ENCODE results near the gene KANK4.
A peak's percentile ranks its signal among the peaks of the same experiment; 100 is the strongest.

KANK4 gene

GRCh38 chr1:62304515-62304914 is 14.7 kb downstream of the KANK4 start:
- no peak for DNase-seq

GRCh38 chr1:62301726-62302390 is 17.4 kb downstream of the KANK4 start:
- DNase-seq, result no peak

DNA sequence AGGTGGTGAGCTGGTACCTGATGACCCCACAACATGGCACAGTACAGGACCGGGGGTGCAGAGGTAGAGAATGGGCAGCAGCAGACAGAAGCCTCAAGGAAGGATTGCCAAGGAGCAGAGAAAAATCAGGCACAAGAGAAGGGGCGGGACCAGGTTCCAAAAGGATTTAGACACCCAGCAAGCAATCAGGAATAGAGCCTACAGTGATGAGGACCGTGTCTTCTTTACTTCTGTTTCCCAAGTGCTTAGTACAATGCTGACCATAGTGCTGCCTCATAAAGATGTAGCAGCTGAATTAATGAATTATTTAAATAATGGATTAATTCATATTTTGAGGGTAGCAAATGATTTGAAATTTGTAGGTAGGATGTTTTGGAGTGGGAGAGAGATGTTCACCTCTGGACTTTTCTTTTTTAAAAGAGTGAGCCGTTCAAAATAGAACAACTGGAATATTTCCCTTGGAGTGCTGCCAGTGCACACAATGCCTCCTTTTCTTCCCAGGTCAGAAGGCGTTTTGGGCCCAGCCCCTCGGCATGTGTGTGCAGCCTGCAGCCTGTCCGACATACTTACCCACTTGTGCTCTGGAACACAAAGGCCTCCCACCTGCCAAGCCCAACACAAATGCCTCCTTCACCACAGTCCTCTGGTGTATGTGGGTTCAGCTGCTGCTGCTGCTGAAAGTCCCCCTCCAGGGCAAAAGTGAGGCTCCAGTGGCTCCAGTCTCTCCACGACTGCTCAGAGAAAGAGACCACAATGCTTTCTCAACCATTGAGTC is 19.6 kb downstream of the KANK4 start:
- DNase-seq, result no peak

DNA sequence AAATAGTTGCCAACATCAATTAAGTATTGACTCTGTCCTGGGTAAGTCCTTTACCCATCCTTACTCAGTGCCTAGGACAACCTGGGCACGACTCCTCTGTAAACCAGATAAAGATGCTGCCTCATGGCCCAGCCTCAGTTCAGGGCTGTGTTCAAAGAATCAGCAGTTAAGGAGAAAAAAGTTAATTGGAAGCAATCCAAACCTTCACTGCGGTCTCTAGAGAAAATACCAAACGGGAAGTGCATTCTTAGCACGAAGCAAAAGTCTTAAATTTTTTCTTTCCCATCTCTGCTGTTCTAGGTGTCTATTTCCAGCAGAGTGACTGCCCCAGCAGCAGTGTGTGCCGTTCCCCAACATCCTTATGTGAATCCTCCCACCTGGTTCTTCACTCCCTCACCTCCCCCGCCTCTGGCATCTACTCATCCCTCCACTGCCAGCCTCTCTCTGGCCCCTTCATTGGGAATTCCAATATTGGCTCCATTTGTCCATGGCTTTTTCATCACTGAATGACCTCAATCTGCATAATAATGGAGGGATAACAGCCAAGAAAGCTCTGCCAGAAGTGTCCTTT is 23.2 kb downstream of the KANK4 start:
- peak in 1 of 2 donors; percentile 12 for DNase-seq

GRCh38 chr1:62294261-62294660 is 25.0 kb downstream of the KANK4 start:
- DNase-seq, result no peak

DNA sequence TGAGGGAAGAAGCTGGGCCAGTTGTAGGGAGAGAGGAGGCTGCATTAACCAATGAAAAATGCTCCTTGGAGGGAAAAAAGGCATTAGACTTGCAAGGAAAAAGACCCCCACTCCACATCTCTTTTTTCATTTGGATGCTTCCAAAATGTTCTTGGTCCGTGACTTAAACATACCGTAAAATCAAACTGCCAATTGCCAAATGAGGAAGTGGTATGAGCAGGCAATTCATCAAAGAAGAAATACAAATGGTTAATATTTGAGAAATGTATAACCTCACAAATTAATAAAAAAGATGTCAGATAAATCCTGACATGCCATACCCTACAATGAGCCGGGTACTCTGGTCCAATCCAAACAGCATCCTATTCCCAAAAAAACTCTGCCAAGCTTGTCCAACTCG is 30.6 kb downstream of the KANK4 start:
- no peak for DNase-seq

DNA sequence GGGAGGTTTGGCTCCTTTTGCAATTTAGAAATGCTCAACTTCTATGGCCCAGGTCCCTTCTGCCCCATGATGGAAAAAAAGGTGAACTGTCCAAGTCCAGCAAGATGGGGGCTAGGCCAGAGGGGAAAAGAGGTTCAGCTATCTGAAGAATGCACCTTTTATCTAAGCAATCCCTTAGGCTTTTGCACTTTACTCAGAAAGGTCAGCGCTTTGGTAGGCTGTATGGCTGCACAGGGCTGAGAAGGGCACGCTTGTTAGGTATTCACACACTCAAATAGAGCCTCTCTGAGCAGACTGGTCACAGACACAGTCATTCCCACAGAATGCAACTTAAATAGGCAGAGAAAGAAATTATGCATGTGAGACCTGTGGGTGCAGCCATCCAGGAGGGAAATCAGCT is 31.0 kb downstream of the KANK4 start:
- DNase-seq, result no peak

DNA sequence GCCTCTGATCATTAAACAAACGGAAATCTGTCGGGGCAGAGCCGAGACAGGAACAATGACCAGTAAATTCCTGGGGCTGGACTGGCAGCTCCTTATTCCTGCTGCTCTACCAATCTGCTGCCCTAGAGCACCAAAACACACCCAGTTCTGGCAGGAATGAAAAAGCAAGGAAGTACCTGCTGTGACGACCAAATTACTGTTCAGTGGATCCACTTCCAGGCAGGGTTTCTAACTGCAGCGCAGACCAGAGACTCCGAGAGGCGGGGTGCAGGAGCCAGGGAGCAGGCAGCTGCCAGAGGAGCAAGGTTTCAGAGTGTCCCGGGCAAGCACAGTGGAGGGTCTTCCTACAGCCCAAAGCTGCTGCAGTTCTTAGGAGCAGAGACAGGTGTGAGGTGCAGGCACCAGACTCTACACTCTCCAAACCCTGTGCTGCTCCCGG is 32.4 kb downstream of the KANK4 start:
- no peak for DNase-seq

DNA sequence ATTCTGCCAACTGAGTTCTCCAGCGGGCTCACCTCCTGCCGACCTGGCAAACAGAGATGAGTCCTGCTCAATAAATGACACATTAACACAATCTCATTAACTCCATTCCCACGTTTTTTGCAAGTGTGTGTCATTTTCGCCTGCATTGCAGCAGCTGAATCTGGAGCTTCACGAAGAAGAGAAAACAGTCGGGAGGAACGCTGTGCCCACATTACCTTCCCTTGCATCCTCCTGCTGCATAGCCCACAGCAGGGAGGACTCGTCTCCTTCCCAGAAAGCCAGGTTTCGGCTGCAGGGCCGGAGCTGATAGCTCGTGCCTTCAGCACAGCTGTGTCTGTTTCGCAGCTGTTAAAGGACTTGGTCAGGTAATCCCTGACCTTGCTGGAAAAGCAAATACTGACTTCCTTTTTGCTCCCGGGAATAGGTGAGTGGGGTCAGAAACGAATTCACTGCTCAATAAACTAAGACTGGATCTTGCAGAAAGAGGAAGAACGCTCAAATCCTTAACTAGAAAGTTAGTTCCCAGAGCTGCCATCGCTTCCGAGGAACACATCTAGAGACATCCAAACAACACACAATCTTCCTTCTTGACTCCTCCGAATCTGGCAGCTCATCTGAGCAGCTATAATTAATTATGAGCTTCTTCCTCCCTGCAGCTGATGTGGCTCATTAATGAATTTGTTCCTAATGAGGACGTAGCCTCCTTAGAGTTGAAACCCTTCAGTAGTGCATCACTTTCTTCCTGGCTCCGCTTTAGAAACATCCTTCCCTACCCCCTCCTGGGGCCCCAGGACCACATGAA is 33.0 kb downstream of the KANK4 start:
- no peak for DNase-seq

GRCh38 chr1:62285440-62285839 is 33.8 kb downstream of the KANK4 start:
- DNase-seq, result no peak

GRCh38 chr1:62283986-62284385 is 35.2 kb downstream of the KANK4 start:
- DNase-seq, result no peak

DNA sequence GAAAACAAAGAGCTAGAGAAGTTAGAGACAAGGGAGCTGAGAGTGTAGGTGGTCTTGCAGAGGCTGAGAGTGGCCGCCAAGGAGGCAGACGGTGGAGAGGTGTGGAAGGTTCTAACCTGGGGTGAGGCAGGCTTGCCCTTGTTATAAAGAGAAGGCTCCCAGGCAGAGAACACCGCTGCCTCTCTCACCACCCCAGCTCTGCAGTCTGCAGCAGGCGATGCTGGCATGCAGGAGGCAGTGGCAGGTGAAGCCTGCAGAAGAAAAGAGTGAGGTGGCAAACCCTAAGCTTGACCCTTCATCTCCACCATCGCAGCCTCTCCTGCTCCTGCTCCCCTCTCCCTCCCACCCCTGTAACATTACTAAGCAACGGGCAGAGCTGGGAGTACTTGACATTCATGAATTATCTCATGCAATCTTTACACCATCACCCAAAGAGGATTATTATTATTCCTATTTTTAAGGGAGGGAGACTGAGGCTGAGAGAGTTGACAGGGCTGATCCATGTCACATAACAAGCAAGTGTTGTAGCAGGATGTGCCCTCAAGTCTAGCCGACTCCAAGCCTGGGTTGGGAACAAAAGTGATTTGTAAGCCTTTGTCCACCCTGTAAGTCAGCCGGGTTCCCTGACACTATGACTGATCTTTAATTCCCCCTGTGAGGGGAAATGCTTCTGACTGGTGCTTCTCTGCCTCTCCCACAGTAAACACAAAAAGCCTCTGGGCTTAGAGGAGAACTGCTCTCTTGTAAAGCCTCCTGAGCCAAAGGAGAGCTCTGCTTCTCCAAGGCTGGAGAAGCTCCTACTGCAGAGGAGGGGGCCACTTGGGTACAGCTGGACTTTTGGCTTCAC is 36.1 kb downstream of the KANK4 start:
- no peak for DNase-seq

GRCh38 chr1:62281922-62282555 is 37.2 kb downstream of the KANK4 start:
- DNase-seq, result no peak

DNA sequence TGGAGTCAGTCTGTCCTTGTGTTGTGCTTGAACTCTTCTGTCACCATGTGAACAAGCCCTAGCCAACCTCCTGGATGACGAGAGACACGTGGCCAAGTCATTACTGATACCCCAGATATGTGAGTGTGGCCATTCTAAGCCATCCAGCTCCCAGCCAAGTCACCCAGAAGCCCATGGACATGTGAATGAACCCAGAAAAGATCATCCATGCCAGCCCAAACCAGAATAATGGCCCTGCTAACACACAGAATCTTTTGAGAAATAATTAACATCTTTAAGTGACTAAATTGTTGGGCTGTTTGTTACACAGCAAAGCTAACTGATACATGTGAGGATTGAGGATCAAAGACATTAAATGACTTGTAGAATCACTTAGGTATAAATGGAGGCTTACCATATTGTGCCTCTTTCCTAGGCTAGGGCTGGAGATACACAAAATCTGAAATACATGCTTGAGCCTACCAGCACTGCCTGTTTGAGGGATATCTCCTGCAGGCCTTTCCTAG is 38.2 kb downstream of the KANK4 start:
- DNase-seq, result no peak

DNA sequence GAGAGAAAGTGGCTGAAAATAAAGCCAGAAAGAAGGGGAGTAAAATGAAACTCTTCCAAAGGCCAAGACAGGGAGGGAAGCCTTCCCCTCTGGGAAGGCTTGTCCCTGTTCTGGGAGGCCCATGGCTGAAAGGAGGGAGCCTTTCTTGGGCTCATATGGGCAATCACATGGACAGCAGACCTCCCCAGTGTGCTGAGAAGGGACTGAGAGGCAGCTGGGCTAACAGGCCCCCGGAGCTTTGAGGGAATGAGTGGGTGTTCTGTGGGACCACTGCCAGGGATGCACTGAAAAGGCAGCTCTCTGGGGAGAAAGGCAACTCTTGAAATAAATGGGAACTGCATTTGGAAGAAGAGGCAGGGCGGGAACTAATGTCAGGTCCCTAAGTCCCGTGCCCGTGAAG is 39.1 kb downstream of the KANK4 start:
- DNase-seq, result no peak

DNA sequence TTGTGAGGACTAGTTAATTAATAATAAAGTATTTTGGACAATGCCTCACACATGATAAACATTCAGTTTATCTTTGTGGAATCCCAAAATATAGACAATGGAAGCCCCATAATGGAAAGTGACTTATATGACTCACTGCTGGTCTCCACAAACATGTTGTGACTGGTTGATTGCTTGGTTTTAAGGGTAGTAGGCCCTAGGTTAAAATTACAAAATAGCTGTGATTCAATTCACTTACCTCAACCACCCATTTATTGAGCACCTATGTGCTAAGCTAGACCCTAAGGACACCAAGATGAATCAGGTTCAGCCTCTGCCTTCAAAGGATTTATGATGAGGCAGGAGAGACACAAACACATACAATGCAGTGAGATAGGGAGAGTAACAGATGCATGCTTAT is 42.4 kb downstream of the KANK4 start:
- DNase-seq, result no peak

- DNase-seq, result no peak
Measured at GRCh38 chr1:62274496-62275485, 44.4 kb downstream of the KANK4 start.

DNA sequence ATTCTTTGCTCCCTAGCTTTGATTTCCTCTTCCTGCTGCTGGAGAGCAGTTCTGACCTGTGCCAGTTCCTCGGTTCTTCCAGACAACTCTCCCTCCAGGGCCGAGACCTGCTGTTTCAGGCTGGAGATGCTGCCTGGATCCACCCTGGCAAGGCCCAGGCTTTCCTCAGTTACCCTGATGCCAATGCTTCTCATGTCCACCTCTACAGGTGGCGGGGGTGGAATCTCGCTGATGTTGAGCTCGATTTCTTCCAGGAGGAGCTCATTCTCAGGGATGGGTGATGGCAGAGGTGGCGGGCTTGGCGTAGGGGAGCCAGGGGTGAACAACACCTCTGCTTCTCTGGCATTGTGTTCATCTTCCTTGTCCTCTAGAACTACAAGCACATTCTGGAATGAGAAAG is 45.3 kb downstream of the KANK4 start:
- no peak for DNase-seq

DNA sequence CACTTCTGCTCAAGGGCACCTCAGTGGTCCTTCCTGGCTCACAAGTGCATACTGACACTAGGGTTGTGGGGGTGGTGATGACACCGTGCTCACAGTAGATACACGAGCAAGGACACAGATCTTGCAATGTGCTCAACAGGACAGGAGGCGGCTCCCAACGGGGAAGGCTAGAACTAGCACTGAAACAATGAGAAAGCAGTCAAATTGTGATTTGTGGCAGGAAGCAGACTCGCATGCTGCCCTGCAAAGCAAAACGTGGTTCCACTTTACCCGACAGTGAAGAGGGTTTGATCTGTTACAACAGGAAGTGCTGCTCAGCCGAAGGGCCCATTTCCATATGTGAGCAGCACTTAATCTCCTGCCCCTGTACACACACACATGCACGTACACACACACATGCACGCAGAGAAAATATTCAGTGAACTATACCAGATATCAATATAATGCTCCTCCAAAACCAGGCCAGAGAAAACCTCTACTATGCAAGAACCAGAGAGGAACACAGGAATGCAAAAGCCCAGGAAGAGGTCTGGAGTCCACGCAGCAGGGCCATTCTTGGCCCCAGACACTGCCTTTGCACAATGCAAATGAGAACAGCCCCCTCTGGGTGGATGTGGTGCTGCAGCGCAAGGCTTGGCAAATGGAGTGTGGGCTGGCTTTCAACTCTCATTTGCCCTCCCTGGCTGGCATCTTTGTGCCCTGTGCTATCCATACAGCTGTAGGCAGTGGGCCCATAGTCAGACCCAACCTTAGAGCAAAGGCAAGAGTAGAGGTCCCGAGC is 47.1 kb downstream of the KANK4 start:
- peak; percentile 26 to 51 for DNase-seq

GRCh38 chr1:62271134-62271533 is 48.1 kb downstream of the KANK4 start:
- DNase-seq, result no peak
